DMS153 (cell line): ENCODE results near the gene CSNK1E.

ENCODE experiments used
- DNase-seq: peaks from one replicate; lab custom pipeline; 2025; lab: John Stamatoyannopoulos, UW

CSNK1E gene

DNA sequence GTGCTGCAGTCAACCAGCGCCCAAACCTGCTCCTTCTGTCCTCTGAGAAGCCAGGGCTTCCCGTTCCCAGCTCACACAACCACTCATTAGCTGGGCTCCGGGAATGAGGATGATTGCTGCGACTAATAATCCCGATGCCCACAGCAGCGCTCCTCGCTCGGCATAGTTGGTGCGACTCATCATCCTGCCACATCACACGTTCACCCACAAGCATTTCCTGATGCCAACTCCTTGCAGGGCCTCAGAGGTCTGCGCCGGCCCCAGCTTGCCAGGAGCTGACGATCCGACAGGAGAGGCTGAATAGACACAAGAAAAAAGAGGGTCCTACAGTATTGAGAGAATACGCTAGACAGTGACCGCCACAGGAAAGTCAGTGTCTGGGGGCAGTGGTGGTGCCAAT lies 10.6 kb upstream of the CSNK1E start:
- DNase-seq: no peak

DNA sequence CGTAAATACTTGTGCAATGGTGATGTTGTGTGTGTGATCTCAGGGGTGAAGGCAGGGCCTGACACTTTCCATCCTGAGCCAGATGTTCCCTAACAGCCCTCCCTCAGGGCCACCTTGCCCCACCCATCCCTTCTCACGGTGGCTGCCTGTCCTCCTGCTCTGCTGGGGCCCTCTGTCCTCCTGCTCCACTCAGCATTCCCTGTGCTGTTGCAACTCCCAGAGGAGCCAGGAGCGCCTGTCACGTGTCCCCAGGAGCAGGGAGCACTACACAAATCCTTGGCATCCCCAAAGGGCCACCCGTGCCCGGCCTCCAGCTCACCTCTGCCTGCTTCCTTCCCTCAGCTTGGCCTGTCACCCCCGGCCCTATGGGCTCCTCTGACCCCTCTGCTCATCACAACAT lies 10.2 kb upstream of the CSNK1E start:
- DNase-seq: no peak

DNA sequence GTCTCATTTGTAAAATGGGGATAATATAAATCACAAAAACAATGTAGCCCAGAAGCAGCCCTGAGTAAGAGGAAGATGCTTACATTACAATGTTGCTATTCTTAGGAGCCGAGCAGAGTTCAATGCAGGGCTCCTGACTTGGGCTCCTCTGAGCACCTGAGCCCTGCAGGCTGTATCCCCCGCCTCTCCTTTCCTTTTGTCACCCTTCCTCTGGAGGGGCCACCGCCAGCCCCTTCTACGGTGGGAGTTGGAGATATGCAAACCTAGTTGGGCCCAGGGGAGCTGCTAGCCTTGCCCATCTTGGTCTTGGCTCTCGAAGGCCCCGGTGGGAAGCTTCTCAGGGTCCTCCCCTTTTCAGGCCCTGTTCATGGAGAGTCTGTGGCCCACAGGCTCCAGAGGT lies 8.4 kb upstream of the CSNK1E start:
- no peak for DNase-seq

DNA sequence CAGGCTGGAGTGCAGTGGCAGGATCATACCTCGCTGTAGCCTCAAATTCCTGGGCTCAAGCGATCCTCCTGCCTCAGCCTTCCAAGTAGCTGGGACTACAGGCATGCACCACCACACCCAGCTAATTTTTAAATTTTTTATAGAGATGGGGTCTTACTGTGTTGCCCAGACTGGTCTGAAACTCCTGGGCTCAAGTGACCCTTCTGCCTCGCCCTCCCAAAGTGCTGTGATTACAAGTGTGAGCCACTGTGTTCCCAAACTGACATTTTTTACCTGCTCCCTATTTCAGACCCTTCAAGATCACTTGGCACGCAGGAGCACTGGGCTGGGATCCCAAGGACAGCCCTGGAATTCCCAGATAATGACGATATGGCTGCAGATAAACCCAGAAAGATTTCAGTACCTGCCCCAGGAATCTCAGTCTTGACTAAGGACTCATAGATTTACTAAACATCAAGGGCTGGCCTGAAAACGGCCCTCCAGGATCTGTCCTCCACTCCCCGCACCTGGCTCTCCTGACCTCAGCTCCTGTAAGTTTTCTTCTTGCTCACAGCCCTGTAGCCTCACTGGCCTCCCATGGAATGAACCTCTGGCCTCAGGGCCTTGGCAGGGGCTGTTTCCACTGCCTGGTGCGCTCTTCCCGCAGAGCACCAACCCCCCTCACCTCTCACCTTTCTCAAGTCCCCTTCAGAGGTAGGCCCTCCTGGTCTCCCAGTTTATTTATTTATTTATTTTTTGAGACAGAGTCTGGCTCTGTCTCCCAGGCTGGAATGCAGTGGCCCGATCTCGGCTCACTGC lies 3.6 kb upstream of the CSNK1E start:
- DNase-seq: no peak

DNA sequence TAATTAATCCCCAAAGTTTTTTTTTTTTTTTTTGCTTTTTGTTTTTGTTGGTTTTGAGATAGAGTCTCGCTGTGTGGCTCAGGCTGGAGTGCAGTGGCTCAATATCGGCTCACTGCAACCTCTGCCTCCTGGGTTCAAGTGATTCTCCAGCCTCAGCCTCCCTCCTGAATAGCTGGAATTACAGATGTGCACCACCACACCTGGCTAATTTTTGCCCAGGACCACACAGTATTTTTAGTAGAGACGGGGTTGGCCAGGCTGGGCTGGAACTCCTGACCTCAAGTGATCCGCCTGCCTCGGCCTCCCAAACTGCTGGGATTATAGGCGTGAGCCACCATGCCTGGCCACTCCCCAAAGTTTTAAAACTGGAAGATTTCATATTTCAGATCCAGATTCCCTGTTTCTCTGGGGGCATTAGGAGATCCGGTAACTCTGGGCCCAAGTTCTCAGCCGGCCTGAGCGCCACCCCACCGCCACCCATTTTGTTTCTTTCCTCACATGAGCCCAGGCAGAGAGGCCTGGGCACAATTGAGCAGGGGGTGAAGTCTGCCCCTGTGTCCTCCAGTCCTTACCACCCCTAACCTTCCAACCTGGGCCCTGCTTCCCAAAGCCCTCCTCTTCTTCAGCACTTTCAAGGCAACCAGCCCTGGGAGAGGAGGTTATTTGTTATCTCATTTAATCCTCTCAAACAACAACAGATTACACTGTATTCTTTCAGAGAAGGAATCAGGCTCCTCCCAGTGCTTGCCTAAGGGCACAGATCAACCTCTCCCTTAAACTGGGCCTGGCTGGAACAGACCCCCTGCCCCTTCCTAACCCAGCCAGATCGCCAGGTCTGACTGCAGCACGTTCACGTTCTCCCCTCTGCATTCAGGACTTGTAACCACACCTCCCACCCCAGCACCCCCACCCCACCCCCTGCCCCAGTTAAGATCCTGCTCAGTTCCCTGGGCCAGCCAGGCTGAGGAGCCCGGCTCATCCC lies 1.9 kb upstream of the CSNK1E start:
- no peak for DNase-seq

DNA sequence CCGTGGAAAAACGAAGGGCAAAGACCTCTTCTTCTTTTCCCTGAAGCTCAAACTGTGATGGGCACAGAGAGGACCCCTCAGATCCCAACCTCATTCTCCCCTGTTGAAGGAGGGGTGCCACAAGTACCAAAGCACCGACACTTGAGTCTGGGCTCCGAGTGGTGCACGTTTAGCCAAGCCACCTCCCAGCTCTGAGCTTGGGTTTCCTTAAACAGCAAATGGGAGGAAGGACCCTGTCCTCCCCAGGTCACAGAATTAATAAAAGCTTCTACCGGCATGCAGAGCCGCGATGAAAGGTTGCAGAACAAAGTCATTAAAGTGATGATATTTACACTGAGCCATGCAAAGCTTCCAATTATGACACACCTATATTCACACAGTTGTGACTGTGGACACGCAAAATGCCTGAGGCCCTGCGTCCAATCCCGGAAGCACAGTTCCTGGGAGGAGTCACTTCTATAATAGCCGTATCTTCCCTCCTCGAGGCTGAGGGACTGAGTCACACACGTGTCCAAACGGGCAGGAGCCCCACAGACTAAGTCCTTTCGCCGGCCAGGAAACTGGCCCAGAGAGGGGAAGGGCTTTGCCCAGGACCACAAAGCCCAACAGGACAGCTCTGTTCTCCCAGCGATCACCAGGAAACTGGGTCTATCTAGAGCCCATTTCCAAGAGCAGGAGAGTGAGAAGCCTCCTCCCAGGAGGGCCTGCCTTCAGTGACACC lies 922 bp upstream of the CSNK1E start:
- DNase-seq: peak; percentile 64

DNA sequence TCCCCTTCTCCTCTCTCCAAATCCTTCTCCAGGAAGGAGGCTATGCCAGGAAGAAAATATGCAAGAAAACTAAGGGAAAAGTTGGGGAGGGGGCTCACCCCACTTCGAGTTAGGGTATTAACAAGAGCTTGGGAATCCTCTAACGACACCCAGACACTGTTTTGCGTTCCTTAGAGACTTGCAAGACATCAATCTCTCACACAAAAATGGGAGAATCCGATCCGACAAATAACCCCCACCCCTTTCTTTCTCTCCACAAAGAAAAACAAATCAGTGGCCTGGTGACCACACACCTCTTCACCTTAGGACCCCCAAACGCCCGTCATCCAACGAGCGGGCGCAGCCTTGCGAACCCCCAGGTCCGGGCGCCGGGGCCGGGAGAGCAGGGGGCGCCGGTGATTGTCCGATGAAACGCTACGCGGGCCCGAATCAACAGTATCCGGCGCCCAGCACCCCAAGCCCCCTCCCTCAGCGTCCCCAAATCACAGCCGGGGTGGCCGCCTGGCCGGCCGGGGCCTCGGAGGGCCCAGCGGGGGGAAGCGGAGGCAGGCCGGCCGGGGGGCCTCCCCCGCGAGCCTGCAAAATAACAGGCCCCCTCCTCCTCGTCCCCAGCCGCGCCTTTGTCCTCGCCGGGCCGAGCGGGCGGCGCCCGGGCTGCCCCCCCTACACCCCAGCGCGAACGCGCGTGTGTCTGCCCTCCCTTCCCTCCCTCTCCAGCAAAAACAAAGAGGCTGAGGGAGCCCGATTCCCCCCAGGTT lies 690 bp downstream of the CSNK1E start:
- DNase-seq: no peak

DNA sequence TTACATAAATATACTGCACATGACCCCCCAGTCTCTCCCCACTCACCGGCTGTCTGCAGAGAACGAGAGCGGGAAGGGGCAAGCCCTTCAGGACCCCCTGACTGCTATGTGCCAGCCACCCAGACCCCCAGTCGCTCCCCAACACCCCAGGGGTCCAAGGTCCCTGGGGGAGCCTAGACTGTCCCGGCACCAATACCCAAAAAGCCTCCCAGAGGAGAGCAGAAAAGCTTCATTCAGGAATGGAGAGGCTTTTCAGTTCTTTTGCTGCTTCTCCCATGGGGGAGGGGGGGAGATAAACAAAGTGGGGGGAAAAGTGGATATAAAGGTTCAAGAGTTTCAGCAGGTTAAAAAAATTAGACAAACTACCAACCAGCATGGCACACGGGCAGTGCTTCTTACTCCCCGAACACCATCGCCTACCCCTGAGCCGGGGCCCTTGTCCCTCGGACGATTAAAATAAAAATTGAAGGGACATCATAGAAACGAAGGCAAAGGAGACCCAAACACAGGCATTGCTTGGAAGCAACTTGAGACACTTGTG lies 1.3 kb downstream of the CSNK1E start:
- no peak for DNase-seq

DNA sequence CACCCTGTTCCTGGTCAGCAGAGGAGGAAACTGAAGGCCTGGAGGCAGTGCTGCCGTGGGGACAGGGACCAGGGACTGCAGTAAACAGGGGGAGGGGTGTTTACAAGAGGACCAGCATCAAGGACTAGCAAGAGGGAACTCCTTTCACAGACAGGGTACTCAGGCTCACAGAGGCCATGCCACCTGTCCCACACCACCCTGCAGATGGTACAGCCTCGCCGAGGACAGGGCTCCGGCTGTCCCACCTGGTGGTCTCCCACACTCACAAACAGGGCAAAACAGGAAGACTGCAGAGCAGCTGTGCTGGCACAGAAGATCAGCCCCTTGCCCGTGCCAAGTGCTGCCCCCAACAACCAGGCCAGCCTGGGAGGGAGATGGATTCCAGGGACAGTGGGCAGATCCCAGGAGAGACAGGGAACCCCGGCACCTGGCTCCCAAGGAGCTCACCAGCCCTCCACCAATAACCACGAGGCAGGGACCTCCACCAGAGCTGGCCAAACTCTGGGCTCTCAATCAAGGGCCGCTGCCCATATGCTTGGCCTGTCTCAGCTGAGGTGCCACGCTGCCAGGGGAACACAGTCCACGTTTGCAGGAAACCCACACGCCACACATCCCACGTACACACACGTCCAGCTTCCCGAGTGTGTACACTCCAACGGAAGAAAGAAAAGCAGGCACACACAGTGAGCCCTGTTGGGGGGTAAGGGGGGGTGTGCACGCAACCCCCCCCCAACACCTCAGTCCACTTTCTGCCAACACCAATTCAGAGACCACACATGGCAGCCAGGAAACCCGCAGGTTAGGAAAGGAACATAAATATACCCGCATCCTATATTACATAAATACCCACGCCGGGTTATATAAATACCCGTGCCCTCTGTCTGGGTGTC lies 2.1 kb downstream of the CSNK1E start:
- DNase-seq: no peak

DNA sequence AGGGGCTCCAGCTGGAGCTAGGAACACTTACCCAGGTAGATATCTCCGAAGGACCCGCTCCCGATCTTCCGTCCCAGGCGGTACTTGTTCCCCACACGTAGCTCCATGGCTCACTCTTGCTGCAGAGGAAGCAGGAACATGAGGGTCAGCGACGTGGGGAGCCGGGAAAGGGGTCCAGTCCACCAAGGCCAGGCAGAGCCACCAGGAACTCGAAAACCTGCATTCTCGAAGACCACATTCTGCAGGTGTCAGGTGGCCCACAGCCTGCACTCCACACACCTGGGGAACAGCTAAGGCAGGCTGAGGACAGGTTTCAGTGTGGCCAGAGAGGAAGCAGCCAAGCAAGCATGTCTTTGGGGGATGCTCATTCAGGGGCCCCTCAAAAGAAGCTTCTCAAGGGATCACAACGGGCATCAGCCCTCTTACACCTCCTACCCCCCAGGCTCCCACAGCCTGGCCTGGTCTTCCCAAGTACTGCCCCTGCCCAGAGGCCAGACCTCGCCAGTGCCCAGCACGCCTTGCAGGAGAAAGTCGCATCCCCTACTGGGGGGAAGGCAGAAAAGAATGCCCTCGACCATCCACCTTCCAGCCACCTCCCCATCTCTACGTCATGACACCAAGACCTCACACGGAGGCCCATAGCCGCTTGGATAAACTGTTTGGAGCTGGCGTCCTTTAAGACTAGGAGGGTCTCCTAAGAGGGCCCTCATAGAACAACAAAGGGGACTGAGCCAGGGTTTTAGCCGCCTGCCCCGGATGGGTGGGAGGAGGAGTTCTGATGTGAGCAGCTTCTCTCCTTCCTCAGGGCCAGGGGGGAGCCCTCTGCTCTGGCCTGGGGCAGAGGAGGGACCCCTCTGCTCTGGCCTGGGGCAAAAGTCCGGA lies 2.9 kb downstream of the CSNK1E start:
- no peak for DNase-seq

DNA sequence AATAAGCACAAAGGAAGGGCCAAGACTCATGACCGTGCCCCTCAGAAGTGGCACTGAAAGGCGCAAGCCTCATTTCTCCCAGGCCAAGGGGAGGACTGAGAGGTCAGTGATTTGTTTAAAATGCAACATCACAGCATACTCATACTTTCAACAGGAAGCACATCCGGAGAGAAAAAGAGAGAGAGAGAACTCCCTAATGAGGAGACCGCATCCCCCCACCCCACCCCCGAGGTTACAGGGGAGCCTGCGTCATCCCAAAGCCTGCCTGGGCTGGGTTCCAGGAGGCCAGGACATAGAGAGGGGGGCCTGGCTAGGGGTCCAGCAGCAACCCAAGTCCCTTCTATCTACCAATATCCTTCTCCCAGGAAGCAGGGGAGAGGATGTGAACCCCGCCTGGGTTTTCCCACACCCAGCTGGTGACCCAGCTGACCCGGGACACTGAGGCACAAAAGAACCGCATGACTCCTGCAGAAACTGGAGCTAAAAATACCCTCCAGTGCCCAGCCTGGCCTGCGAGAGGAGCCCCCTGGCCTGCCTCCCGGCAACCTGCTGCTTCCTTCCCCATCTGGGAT lies 3.8 kb downstream of the CSNK1E start:
- DNase-seq: no peak

DNA sequence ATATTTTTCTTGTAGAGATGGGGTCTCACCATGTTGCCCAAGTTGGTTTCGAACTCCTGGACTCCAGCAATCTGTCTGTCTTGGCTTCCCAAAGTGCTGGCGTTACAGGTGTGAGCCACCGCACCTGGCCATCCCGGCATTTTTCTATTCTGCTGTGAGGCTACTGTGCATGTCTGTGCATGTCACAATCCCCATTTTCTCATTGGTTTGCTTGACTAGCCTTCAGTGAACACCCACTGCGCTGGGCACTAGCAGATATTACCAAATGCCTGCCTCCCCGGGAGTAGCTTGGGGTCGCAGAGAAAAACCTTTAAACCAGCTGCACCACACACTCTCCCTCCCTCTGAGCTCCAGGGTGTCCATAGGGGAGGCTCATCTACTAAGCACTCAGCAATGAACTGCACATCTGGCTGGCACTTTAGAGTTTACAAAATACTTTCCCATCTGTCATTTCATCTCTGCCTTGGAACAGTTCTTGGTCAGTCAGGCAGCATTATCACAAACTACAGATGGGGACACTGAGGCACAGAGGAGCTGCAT lies 4.9 kb downstream of the CSNK1E start:
- no peak for DNase-seq

DNA sequence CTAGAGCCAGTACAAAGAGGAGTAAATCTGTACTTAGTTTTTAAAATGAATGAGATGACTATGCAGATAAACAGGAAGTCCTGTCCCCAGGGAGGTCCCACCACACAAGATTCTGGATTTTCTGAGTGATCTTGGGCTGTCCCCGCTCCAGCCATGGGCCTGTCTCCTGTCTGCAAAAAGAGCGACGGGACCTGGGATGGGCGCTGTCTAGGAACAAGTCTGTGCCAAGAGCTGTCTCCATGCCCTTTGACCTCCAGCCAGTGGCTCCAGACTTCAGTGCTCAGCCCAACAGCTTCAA lies 6.0 kb downstream of the CSNK1E start:
- DNase-seq: no peak

DNA sequence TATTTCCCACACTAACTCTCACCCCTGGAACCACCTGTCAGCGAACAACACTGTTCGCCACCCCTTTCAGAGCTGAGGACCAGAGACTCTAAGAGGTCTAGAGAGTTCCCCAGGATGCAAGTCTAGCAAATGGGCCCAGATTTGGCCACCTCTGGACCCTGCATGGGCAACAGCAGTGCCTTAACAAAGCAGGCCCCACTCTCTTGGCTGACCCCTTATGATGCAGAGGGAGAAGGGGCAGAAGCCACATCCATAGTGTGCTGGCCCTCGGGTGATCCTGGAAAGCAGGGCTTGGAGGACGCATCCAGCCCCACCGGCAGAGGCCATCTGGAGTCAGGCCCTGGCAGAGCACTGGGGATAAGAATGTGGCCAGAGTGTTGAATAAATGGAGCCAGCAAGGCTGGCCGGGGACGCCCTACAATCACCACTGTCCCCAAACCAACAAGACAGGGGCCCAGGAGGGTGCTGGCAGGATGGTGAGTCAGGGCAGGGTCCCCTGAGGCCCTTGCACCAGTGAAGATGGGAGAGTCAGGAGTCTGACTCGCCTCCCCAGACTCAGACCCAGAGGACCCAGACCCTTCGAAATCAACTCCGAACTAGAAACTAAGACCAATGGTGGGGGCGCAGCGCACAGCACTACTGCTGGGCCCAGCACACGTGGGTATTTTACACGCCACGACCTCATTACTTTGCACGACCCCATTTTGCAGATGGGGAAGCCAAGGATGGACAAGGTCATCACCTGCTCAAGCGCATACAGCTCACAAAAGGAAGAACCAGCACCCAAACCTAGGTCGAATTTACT lies 6.5 kb downstream of the CSNK1E start:
- no peak for DNase-seq

DNA sequence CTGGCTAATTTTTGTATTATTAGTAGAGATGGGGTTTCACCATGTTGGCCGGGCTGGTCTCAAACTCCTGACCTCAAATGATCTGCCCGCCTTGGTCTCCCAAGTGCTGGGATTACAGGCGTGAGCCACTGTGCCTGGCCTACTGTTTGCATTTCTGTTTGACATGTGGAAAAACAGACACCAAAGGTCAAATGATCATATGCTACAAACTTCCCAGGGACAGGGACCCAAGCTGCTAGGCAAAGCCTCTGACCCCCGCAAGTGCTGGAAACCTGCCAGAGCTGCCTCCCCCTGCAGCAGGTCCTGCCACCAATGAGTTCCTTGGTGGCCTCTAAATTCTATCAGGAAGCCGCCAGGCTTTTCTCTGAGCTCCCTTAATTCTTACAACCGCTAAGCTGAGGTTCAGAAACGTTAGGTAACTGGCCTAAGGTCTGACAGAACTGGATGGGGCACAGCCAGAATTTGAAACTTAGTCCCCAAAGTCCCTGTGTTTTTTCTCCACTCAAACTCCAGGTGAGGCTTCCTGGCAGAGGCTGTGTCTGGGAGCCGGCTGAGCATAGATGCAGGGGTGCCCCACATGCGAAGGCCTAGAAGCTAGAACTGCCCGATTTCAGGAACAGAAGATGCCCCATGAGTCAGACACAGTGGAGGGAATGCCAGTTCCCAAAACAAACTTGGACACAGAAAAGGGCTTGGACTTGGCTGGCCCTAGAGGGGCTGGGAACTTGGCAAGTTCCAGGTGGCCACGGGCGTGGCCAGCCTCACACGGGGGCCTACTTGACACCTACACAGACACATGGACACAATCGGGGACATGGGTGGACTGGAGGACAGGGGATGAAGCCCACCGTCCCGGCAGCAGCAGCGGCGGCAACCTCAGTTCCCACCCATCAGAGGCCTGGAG lies 7.4 kb downstream of the CSNK1E start:
- no peak for DNase-seq

DNA sequence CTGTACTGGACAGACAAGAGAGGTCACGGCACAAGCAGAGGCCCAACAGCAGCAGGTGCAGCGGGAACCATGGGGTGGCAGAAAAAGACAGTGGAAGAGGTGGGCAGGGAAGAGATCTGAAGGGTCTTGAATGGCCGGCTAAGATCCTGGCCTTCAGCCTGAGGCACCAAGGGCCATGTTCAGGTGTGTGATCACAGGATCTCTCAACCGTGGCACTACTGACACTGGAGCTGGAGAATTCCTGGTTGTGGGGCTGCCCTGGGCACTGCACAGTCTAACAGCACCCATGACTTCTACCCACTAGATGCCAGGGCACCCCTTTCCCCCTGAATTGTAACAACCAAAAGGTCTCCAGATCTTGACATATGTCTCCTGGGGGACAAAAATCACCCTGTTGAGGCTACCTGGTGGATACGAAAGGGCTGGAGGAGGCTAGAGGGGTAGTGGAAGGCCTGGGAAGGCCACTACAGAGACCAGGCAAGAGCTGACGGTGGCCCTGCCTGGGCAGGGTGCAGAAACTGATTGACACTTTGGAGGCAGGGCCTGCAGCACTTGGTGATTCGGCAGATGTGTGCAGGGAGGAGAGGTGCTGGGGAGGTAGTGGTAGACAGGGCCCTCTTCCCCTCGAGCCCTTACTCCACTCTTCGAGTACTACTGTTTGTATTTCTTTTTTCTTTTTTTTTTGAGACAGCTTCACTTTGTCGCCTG lies 8.3 kb downstream of the CSNK1E start:
- no peak for DNase-seq
